Measurements from ENCODE around the gene LILRA5. TPM values are rescaled to one million over a fixed set of nuclear protein-coding genes. Genes with fewer than 3 reads are reported as not detected.
"Not testable (repeated sequence)": the region's sequence is repeated elsewhere in the genome, so short reads cannot be mapped to it uniquely, and the experiment has no call there.

The LILRA5 gene
- total and polyA plus RNA-seq, 2 of the 4 experiments (the other 2 are of a cell fraction), result not detected

DNA sequence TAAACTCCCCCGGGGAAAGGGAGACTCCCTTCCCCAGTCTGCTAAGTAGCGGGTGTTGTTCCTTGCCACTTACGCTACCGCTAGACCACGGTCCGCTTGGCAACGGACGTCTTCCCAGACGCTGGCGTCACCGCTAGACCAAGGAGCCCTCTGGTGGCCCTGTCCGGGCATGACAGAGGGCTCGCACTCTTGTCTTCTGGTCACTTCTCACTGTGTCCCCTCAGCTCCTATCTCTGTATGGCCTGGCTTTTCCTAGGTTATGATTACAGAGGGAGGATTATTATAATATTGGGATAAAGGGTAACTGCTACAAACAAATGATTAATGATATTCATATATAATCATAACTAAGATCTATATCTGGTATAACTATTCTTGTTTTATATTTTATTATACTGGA is 10.0 kb upstream of the LILRA5 start:
- H2AK5ac ChIP-seq (ENCODE audit: low read depth, low read length); H3K36me3 ChIP-seq (ENCODE audit: control insufficient read depth, insufficient read depth, low read length); H3K4me3 ChIP-seq (ENCODE audit: insufficient read depth, low read depth, low read length); ATAC-seq (ENCODE audit: low read depth); H3K23ac ChIP-seq (ENCODE audit: low read depth, low read length); H3K4me2 ChIP-seq (ENCODE audit: low read depth, low read length); H4K8ac ChIP-seq (ENCODE audit: low read depth in 2 of 2, low read length in 2 of 2); H3K56ac ChIP-seq (ENCODE audit: extremely low read depth, insufficient read depth, low read length); H3K9me1 ChIP-seq (ENCODE audit: insufficient read depth, low read length); H3K14ac ChIP-seq (replicated peaks; ENCODE audit: low read depth, low read length); H2BK20ac ChIP-seq (ENCODE audit: low read depth, low read length); H2BK120ac ChIP-seq (ENCODE audit: low read depth, low read length); H3K9me3 ChIP-seq (ENCODE audit: control insufficient read depth, insufficient read depth, low read length); DNase-seq; BruUV-seq (replicated peaks); H4K91ac ChIP-seq (ENCODE audit: insufficient read depth, low read depth, low read length); H3K9ac ChIP-seq (ENCODE audit: low read depth, low read length); CTCF ChIA-PET; in situ Hi-C loops (cut with MboI; ENCODE audit: low sequenced_read_pairs); H4K5ac ChIP-seq (ENCODE audit: low read depth, low read length); H3K18ac ChIP-seq (ENCODE audit: low read depth, low read length); H3K4ac ChIP-seq (ENCODE audit: low read depth, low read length); H3K27me3 ChIP-seq (ENCODE audit: control insufficient read depth, insufficient read depth, low read length); H2BK5ac ChIP-seq (ENCODE audit: low read depth, low read length, poor library complexity, severe bottlenecking); H3K79me1 ChIP-seq (ENCODE audit: low read depth in 1 of 2, low read length in 2 of 2); H2AFZ ChIP-seq (replicated peaks; ENCODE audit: low read length, poor library complexity); POLR2A ChIA-PET (ENCODE audit: unreplicated experiment); H3K4me1 ChIP-seq (ENCODE audit: control insufficient read depth, insufficient read depth, low read length); dilution Hi-C loops (cut with HindIII; ENCODE audit: low sequenced_read_pairs, unreplicated experiment); H2AK9ac ChIP-seq (replicated peaks; ENCODE audit: low read depth, low read length, poor library complexity); H3K27ac ChIP-seq (ENCODE audit: insufficient read depth, low read length); H2BK15ac ChIP-seq (ENCODE audit: low read depth, low read length); intact Hi-C loops (cut with micrococcal nuclease); H4K20me1 ChIP-seq (ENCODE audit: insufficient read depth, low read length): not testable (repeated sequence)
- no CpG with 5 or more reads among the region's 13 CpGs for WGBS, 2 experiments (ENCODE audit: extremely low coverage in 2 of 2, insufficient read length in 1 of 2)

DNA sequence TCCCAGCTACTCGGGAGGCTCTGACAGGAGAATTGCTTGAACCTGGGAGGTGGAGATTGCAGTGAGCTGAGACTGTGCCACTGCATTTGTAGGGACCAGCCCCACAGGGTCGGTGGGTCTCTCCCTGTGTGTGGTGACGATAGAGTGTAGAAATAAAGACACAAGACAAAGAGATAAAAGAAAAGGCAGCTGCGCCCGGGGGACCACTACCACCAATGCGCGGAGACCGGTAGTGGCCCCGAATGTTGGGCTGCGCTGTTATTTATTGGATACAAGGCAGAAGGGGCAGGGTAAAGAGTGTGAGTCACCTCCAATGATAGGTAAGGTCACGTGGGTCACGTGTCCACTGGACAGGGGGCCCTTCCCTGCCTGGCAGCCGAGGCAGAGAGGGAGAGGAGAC is 9.3 kb upstream of the LILRA5 start:
- H2AK9ac ChIP-seq (replicated peaks; ENCODE audit: low read depth, low read length, poor library complexity); in situ Hi-C loops (cut with MboI; ENCODE audit: low sequenced_read_pairs); H2AFZ ChIP-seq (replicated peaks; ENCODE audit: low read length, poor library complexity); H4K5ac ChIP-seq (ENCODE audit: low read depth, low read length); ATAC-seq (ENCODE audit: low read depth); intact Hi-C loops (cut with micrococcal nuclease); H3K56ac ChIP-seq (ENCODE audit: extremely low read depth, insufficient read depth, low read length); BruUV-seq (replicated peaks); H3K4me3 ChIP-seq (ENCODE audit: insufficient read depth, low read depth, low read length); H3K4me2 ChIP-seq (ENCODE audit: low read depth, low read length); H3K23ac ChIP-seq (ENCODE audit: low read depth, low read length); H2BK20ac ChIP-seq (ENCODE audit: low read depth, low read length); H3K36me3 ChIP-seq (ENCODE audit: control insufficient read depth, insufficient read depth, low read length); H3K9me1 ChIP-seq (ENCODE audit: insufficient read depth, low read length); H4K20me1 ChIP-seq (ENCODE audit: insufficient read depth, low read length); H3K4me1 ChIP-seq (ENCODE audit: control insufficient read depth, insufficient read depth, low read length); H4K91ac ChIP-seq (ENCODE audit: insufficient read depth, low read depth, low read length); H3K27ac ChIP-seq (ENCODE audit: insufficient read depth, low read length); POLR2A ChIA-PET (ENCODE audit: unreplicated experiment); H3K79me1 ChIP-seq (ENCODE audit: low read depth in 1 of 2, low read length in 2 of 2); DNase-seq; H2BK15ac ChIP-seq (ENCODE audit: low read depth, low read length); H3K9me3 ChIP-seq (ENCODE audit: control insufficient read depth, insufficient read depth, low read length); H3K14ac ChIP-seq (replicated peaks; ENCODE audit: low read depth, low read length); CTCF ChIA-PET; H2AK5ac ChIP-seq (ENCODE audit: low read depth, low read length); H3K4ac ChIP-seq (ENCODE audit: low read depth, low read length); H3K18ac ChIP-seq (ENCODE audit: low read depth, low read length); dilution Hi-C loops (cut with HindIII; ENCODE audit: low sequenced_read_pairs, unreplicated experiment); H2BK120ac ChIP-seq (ENCODE audit: low read depth, low read length); H2BK5ac ChIP-seq (ENCODE audit: low read depth, low read length, poor library complexity, severe bottlenecking); H3K9ac ChIP-seq (ENCODE audit: low read depth, low read length); H3K27me3 ChIP-seq (ENCODE audit: control insufficient read depth, insufficient read depth, low read length); H4K8ac ChIP-seq (ENCODE audit: low read depth in 2 of 2, low read length in 2 of 2): not testable (repeated sequence)
- 44% methylated on average over 2 of the region's 13 CpGs; no CpG with 5 or more reads in 1 of the 2 experiments for WGBS, 2 experiments (ENCODE audit: extremely low coverage in 2 of 2, insufficient read length in 1 of 2)

All from IMR-90 (cell line).